ENCODE data around the gene PI4K2A. TPM values are rescaled to one million over a fixed set of nuclear protein-coding genes. Genes with fewer than 3 reads are reported as not detected.

Gene PI4K2A
- polyA plus RNA-seq, 1 donor from 2014 or later = 14.4 TPM

DNA sequence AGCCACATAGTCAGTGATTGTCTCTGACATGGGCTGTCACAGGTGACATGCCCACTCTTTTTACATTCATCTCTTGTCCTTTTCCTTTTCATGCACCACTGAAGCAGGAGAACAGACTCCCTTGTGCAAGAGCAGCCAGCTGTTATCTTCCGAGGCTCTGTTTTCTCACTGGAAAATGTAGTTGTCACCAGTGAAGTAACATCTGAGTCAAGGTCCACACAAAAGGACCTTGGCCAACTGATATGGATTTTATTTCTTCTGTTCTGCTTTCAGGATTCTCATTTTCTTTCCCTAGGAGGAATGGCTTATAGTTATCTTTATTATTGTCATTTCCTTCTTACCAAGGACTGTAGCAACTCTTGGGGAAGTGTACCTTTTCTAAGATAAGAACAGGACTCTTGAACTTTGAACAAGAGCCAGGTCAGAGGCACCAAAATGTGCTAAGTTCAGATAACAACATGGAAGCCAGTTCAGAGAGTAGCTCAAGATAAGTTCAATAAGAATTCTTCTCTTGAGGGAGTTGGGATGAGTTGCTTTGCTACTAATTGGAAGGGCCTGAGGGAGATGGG lies 23.9 kb downstream of the PI4K2A start:
- Histone ChIP-seq H3K9me2 (ENCODE audit: insufficient read depth, low read length) (no peaks in the 10 kb centered on the region), H3K9ac (ENCODE audit: low read length) (no peak overlapping the region), H2AFZ (ENCODE audit: low read depth, low read length) (no peak overlapping the region), H3F3A (ENCODE audit: insufficient read depth, low read length, poor library complexity, severe bottlenecking) (no peaks in the 10 kb centered on the region), H4K20me1 (ENCODE audit: insufficient read depth) (no peaks in the 10 kb centered on the region), H3K27ac (ENCODE audit: low read length) (no peak overlapping the region), H3K79me2 (replicated peaks; ENCODE audit: insufficient read depth, low read length) (no peaks in the 10 kb centered on the region), H3K9me3 (ENCODE audit: low read length) (no peaks in the 10 kb centered on the region), H3K4me3 (ENCODE audit: low read length) (no peak overlapping the region), H3K27me3 (ENCODE audit: insufficient read depth, low read depth, low read length) (no peaks in the 10 kb centered on the region), H3K36me3 (ENCODE audit: insufficient read depth, low read length) (no peaks in the 10 kb centered on the region), H3K4me2 (ENCODE audit: low read length) (no peak overlapping the region)
- no peak for TF ChIP-seq EZH2 (IDR thresholded peaks at IDR 0.05; ENCODE audit: borderline replicate concordance, insufficient read depth, low read length, poor library complexity, severe bottlenecking)
- TF ChIP-seq, protein P1, sequence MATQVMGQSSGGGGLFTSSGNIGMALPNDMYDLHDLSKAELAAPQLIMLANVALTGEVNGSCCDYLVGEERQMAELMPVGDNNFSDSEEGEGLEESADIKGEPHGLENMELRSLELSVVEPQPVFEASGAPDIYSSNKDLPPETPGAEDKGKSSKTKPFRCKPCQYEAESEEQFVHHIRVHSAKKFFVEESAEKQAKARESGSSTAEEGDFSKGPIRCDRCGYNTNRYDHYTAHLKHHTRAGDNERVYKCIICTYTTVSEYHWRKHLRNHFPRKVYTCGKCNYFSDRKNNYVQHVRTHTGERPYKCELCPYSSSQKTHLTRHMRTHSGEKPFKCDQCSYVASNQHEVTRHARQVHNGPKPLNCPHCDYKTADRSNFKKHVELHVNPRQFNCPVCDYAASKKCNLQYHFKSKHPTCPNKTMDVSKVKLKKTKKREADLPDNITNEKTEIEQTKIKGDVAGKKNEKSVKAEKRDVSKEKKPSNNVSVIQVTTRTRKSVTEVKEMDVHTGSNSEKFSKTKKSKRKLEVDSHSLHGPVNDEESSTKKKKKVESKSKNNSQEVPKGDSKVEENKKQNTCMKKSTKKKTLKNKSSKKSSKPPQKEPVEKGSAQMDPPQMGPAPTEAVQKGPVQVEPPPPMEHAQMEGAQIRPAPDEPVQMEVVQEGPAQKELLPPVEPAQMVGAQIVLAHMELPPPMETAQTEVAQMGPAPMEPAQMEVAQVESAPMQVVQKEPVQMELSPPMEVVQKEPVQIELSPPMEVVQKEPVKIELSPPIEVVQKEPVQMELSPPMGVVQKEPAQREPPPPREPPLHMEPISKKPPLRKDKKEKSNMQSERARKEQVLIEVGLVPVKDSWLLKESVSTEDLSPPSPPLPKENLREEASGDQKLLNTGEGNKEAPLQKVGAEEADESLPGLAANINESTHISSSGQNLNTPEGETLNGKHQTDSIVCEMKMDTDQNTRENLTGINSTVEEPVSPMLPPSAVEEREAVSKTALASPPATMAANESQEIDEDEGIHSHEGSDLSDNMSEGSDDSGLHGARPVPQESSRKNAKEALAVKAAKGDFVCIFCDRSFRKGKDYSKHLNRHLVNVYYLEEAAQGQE (IDR thresholded peaks at IDR 0.05; ENCODE audit: borderline replicate concordance) = no peak
- no peak for TF ChIP-seq TAF1 (IDR thresholded peaks at IDR 0.05; ENCODE audit: low read depth)
- TF ChIP-seq RAD21 (conservative IDR thresholded peaks at IDR 0.05) = no peak
- TF ChIP-seq, protein P2, sequence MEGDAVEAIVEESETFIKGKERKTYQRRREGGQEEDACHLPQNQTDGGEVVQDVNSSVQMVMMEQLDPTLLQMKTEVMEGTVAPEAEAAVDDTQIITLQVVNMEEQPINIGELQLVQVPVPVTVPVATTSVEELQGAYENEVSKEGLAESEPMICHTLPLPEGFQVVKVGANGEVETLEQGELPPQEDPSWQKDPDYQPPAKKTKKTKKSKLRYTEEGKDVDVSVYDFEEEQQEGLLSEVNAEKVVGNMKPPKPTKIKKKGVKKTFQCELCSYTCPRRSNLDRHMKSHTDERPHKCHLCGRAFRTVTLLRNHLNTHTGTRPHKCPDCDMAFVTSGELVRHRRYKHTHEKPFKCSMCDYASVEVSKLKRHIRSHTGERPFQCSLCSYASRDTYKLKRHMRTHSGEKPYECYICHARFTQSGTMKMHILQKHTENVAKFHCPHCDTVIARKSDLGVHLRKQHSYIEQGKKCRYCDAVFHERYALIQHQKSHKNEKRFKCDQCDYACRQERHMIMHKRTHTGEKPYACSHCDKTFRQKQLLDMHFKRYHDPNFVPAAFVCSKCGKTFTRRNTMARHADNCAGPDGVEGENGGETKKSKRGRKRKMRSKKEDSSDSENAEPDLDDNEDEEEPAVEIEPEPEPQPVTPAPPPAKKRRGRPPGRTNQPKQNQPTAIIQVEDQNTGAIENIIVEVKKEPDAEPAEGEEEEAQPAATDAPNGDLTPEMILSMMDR (IDR thresholded peaks at IDR 0.05; ENCODE audit: poor library complexity, severe bottlenecking) = no peak
- no peak for TF ChIP-seq SMC3 (conservative IDR thresholded peaks at IDR 0.05; ENCODE audit: poor library complexity)
- TF ChIP-seq POLR2AphosphoS5 (IDR thresholded peaks at IDR 0.05) = no peak
- TF ChIP-seq EP300 (conservative IDR thresholded peaks at IDR 0.05; ENCODE audit: poor library complexity, severe bottlenecking) = no peak
- TF ChIP-seq MXI1 (conservative IDR thresholded peaks at IDR 0.05; ENCODE audit: poor library complexity, severe bottlenecking) = no peak

DNA sequence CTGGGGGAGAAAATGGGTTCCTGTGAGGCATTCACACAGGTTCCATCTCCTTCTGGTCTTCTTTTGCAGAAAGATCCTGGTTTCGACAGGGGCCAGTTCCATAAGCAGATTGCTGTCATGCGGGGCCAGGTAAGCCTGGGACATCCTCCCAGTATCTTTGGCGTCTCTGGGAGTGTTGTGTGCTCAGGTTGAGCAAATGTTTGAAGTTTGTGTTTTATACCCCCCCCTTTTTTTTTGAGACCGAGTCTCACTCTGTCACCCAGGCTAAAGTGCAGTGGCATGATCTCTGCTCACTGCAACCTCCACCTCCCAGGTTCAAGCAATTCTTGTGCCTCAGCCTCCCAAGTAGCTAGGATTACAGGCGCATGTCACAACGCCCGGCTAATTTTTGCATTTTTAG lies 26.5 kb downstream of the PI4K2A start:
- Histone ChIP-seq H3K9me3 (ENCODE audit: low read length) (no peaks in the 10 kb centered on the region), H3K27me3 (ENCODE audit: insufficient read depth, low read depth, low read length) (no peaks in the 10 kb centered on the region), H3K79me2 (replicated peaks; ENCODE audit: insufficient read depth, low read length) (no peaks in the 10 kb centered on the region), H3K4me2 (ENCODE audit: low read length) (no peak overlapping the region), H3K4me3 (ENCODE audit: low read length) (no peak overlapping the region), H3K27ac (ENCODE audit: low read length) (no peak overlapping the region), H3K9ac (ENCODE audit: low read length) (no peak overlapping the region), H3F3A (ENCODE audit: insufficient read depth, low read length, poor library complexity, severe bottlenecking) (no peaks in the 10 kb centered on the region), H4K20me1 (ENCODE audit: insufficient read depth) (no peaks in the 10 kb centered on the region), H3K36me3 (ENCODE audit: insufficient read depth, low read length) (no peaks in the 10 kb centered on the region), H3K9me2 (ENCODE audit: insufficient read depth, low read length) (no peaks in the 10 kb centered on the region), H2AFZ (ENCODE audit: low read depth, low read length) (no peak overlapping the region)
- TF ChIP-seq MXI1 (conservative IDR thresholded peaks at IDR 0.05; ENCODE audit: poor library complexity, severe bottlenecking) (no peak), RAD21 (conservative IDR thresholded peaks at IDR 0.05) (no peak), POLR2AphosphoS5 (IDR thresholded peaks at IDR 0.05) (no peak), EP300 (conservative IDR thresholded peaks at IDR 0.05; ENCODE audit: poor library complexity, severe bottlenecking) (no peak), EZH2 (IDR thresholded peaks at IDR 0.05; ENCODE audit: borderline replicate concordance, insufficient read depth, low read length, poor library complexity, severe bottlenecking) (no peak), TAF1 (IDR thresholded peaks at IDR 0.05; ENCODE audit: low read depth) (no peak), SMC3 (conservative IDR thresholded peaks at IDR 0.05; ENCODE audit: poor library complexity) (no peak)
- TF ChIP-seq, protein P2 (IDR thresholded peaks at IDR 0.05; ENCODE audit: poor library complexity, severe bottlenecking) = no peak
- TF ChIP-seq, protein P1 (IDR thresholded peaks at IDR 0.05; ENCODE audit: borderline replicate concordance) = no peak

Data from neural cell (in vitro differentiated cells).